T follicular helper cell (primary cell): ENCODE measurements around the gene RD3L.
"Not testable (repeated sequence)": the region's sequence is repeated elsewhere in the genome, so short reads cannot be mapped to it uniquely, and the experiment has no call there.

Experiments used
- DNase-seq: peaks from one replicate; pipeline ENCODE4 v3.0.0-alpha.2; 2020; ENCODE audit warnings: low read depth

RD3L gene

GRCh38 chr14:103928011-103928890 is 14.1 kb downstream of the RD3L start, which contains the start of gene TDRD9:
Gene TDRD9 (plus strand): TSS chr14:103928456. CDS start chr14:103928510, 54 bp downstream.
- DNase-seq = no peak

DNA sequence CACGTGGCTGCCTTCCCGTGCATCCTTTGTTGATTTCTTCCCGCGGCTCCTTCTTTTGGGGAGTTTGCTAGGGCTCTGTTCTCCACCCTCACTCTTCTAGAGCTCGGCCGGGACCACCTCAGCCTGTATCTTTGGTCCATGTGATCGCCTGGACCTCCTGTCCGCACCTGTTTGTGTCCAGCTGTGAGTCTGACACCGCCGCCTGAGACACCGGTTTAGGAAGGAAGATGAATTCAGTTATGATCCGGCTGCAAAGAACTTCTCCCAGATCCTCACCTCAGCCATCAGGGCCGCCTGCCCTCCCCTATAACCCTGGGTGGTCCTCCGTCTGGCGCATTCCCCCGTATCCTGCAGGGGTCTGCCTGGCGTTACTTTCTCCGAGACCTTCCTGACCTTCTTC is 14.8 kb downstream of the RD3L start:
- no peak for DNase-seq

DNA sequence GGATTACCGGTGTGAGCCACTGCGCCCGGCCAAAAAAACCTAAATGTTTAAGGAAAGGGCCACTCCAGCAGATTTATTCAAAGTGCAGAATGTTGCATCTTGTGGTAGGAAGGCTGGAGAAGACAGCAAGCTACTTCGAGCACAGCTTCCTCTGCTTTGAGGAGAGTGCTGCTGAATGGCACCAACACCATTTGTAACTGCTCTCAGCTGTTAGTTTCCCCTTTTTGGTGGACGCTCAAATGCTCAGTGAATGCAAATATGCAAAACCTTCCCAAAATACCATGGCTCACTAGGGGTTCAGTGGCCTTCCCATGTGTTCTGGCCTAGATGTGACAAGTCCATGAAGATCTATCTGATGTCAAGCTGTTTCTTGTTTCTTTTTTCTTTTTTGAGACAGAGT is 17.0 kb downstream of the RD3L start:
- no peak for DNase-seq

DNA sequence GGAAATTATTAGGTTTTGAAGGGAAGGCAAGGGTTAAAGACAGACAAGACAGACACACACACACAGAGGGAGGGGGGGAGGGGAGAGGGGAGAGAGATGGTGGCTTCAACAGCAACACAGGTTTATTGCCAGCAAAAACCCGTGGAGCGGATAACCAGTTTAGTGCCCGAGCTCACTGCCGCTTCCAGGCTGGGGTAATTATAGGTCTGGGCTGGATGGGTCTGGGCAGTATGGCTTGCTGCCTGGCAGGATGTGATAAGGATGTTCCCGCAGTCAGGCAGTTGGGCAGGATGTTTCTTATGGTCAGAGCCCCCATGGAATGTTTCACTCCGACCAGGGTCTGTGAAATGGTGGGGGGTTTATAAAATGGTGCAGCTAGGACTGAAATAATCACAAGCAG is 18.5 kb downstream of the RD3L start:
- no peak for DNase-seq

- DNase-seq = not testable (repeated sequence)
Observed at GRCh38 chr14:103921855-103922200, 20.5 kb downstream of the RD3L start.

DNA sequence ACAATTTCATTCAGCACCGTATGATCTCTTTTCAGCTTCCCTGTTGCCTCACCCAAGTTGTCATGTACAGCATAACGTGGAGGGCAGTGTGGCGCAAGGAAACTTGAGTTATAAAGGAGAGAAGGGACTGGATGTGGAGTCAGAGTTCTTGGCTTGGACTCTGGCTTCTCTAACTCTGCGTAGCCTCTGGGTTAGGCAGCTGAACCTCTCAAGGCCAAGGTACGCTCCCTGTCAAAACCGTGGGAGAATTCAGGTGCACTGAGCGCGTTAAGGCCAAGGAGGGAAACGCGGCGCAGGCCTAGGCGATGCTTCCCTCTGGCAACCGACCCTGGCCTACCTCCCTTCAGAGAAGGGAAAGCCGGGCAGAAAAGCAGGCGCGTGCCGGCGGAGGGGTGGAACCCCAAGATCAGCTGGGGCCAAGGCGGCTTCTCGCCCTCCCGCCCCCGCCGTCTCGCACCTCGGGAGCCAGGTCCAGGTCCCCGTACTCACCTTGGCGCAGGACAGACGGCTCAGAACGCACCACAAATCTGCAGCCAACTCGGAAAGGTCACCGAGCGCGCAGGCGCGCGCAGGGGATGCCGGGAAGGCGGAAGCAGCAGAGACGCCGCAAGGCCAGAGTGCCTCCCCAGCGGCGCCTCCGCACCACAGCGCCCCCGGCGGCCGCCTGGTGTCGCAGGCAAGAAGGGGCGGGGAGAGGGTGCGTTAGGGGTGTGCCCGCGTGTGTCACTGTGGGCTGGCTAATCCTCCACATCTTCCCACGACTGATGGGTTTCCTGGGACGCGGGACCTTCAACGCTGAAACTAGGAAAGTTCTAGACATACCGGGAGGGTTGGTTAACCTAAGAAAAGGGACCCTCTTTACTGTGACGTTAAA is 21.1 kb downstream of the RD3L start:
- DNase-seq = peak; percentile 92

DNA sequence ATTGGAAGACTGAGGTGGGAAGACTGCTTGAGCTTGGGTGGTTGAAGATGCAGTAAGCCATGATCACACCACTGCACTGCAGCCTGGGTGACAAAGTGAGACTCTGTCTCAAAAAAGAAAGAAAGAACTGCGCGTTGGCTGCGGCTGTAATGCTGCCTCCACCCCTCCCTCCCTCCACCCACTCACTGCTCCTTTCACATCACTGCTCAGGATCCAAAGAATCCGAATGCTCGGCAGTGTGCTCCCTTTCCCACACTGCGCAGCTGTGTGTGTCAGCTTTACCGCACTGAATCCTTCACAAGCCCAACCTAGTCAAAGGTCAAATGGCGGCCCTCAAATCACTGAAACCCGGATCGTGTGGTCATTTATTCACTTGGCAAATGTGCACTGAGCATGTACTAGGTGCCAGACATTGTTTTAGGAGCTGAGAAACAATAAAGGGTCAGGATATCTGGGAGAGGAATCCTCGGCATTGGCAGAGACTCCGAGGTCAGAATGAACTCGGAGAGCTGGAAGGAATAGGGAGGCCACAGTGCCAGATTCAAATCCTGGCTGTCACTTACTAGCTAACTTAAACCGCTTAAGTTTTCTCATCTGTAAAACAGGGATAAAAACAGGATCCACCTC is 25.6 kb downstream of the RD3L start:
- no peak for DNase-seq

GRCh38 chr14:103915616-103916015 is 26.7 kb downstream of the RD3L start:
- DNase-seq = no peak

- DNase-seq = no peak
Observed at GRCh38 chr14:103910984-103911383, 31.3 kb downstream of the RD3L start.

DNA sequence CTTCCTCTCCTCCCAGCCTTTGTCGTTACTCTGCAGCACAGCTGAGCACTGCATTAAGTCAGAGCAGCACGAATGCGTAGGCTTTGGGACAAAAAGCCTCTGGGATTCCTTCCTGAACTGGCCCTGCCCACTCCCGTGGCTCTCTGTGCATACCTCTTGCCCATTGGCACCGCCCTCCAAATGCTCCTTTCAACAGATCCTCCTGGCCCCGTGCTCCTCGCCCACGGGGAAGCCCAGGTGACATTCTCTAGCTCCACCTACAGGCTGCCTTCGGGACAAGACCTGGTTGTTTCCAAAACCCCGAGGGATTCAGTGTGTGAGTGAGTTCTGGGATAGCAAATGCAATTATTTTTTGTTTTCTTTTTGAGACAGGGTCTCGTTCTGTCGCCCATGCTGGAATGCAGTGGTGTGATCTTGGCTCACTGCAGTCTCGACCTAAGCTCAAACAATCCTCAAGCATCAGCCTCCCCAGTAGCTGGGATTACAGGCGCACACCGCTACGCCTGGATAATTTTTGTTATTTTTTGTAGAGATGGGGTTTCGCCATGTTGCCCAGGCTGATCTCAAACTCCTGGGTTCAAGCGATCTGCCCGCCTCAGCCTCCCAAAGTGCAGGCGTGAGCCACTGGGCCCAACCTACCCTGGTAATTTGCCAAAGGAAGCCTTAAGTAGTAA is 31.9 kb downstream of the RD3L start:
- DNase-seq = peak; percentile 60

DNA sequence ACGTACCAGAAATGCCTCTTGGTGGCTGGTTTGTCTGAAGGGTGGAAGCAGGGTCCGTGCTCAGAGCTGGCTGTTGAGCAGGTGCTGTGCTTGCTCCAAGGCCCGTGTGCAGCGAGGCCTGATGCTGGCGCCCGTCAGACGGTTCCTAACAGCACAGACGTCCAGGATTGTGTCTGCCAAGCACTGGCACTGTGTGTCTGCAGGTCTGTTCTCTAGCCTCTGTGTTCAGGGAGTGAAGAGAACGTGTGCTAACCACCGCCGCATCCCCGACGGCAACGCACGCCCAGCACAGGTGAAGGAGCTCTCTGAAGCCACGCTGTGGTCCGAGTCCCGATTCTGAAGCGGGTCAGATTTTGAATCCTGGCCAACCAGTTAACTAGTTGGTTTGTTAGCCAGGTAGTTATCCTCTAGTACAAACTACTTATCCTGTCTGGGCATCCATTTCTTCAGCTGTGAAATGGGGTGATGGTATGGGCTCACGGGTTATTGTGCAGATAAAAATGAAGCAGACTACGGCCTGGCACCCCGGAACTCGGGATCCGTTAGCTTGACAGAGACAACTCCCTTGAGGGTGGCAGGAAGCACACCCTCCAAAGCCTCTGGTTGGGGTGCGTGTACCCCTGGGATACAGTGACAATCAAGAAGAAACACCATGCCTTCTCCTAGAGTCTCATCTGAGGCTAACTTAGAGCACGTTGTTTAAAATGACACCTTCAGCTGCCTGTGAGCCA is 32.6 kb downstream of the RD3L start:
- no peak for DNase-seq

- no peak for DNase-seq
Observed at GRCh38 chr14:103908580-103908979, 33.7 kb downstream of the RD3L start.

GRCh38 chr14:103905842-103906456 is 36.4 kb downstream of the RD3L start:
- DNase-seq = no peak

DNA sequence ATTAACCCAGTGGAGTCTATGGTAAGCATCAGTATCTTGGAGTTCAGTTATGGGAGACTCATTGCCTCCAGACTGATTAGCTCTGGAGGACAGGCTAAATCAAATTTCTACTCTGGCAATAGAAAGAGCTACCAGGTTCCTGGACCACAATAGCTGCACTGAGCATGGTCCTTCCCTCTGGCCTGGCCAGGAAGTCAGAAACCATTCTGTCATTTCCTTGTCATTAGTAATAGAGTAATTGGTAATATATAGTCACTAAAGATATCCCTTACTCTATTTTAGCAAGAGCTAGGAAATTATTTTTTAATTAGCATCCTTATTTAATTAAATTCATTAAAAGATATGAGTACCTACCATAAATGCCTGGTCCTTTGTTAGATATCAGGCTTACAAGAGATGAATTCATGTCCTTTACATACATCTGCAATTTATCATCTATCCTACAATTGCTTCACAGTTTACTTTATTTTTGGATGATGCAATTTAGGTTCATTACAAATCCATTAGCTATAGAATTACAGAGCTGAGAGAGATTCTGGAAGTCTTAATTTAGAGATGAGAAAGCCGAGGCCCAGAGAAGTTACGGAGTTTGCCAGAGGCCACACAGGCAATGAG is 37.7 kb downstream of the RD3L start:
- no peak for DNase-seq

DNA sequence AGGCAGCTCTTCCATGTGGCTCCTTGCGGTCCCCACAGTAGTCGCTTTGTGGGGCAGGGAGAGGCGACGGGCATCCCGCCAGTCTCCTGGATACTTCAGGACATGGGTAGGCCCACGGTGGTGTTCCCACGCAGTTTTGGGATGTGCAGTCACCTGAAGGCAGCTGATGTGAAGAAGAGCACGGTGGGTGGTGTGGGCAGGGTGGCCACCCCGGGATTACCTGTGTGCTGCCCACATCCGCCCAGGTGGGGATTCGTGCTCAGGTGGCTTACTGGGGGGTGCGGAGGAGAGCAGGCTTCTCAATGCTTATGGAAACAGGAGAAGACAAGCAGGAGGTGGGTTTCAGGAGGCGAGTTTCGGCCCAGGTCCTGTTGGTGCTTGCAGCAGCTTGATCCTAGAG is 42.5 kb downstream of the RD3L start:
- DNase-seq = no peak

DNA sequence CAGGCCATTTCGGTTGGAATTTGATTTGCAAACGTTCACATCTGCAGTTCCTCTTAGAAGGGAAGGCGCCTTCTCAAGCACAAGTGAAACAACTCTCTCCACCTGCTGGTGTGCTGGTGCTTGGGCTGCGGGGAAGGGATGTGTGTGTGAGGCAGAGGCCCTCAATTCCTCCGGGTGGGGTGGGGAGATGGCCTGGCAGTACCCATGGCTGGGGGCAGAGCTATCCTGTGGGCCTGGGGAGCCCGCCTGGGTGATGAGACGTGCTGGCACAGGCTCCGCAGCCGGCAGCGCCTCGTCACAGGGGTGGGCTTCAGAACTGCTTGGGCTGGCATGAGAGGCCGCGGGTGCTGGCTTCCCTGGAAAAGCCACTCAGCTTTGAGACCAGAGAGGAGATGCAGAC is 43.0 kb downstream of the RD3L start:
- no peak for DNase-seq

GRCh38 chr14:103898711-103899110 is 43.6 kb downstream of the RD3L start:
- DNase-seq = no peak

DNA sequence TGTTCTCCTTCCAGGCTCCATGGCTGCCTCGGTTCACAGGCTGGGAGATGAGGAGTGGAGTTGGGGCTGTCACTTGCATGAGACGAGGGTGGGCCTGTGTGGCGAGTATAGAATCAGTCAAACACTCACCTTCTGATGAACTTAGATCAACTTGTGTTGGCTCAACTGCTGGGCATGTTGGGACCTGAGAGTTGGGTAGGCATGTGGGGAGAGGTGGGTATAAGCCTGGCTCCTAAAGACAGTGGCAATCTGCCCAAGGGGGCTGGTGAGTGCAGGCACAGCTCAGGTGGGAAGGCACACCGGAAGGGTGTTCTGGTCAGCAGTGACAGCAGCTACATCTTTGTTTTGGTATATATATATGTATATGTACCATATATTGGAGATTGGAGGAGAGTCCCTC is 44.1 kb downstream of the RD3L start:
- no peak for DNase-seq

DNA sequence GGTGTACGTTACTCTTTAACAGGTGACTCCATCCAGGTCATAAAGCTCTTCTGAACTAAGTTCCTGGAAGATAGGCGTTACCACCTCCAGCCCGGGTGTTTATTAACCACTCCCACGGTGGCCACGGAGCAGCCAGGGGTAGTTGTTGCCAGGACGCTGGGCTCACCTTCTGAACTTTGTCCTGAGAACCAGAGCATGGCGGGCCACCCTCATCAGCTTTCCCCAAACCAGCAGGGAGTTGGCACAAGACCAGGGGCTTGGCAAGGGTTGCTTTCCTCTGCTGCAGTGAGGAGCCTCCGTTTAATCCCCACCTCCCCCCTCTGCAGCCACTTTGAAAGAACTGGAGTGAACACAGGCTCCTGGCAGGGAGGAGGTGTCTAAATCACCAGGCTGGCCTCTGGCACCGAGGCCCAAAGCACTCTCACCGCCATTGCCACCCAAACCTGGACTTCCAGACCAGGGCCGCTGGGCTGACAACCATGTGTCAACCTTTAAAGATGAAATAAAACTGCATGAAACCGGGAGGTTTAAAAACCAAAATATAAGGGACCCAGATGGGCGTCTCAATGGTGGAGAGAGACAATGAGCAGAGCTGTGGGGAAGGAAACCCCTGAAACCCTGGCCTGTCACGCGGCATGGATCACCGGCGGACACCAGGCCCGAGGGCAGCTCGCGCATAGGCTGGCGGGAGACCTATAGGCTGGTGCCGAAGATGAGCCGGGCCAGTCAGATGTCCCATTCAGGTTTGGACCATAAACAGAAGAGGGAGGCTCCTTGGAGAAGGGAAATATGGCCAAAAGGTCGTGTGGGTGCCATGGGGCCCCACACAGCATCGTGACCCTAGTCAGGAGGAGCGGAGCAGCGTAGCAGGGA is 45.0 kb downstream of the RD3L start:
- no peak for DNase-seq
